DMS79 (cell line): ENCODE results near the gene PDHX.
"Not testable (repeated sequence)": the region's sequence is repeated elsewhere in the genome, so short reads cannot be mapped to it uniquely, and the experiment has no call there.

Source experiments
- DNase-seq: peaks from one replicate; lab custom pipeline; 2025; lab: John Stamatoyannopoulos, UW

The PDHX gene

GRCh38 chr11:35021589-35021988 lies 105.2 kb downstream of the PDHX start:
- DNase-seq: no peak

GRCh38 chr11:35023940-35024339 lies 107.5 kb downstream of the PDHX start:
- DNase-seq: not testable (repeated sequence)

GRCh38 chr11:35028007-35028406 lies 111.6 kb downstream of the PDHX start:
- DNase-seq: not testable (repeated sequence)

GRCh38 chr11:35029979-35030682 lies 113.7 kb downstream of the PDHX start:
- DNase-seq: no peak

- no peak for DNase-seq
These were observed 114.3 kb downstream of the PDHX start for GRCh38 chr11:35030716-35031213.

GRCh38 chr11:35031346-35031745 lies 114.9 kb downstream of the PDHX start:
- no peak for DNase-seq

- no peak for DNase-seq
These were observed 115.4 kb downstream of the PDHX start for GRCh38 chr11:35031867-35032266.

GRCh38 chr11:35033011-35033410 lies 116.6 kb downstream of the PDHX start:
- peak; percentile 98 for DNase-seq

- no peak for DNase-seq
These were observed 118.0 kb downstream of the PDHX start for GRCh38 chr11:35034401-35034800.

- no peak for DNase-seq
These were observed 119.5 kb downstream of the PDHX start for GRCh38 chr11:35035894-35036408.

GRCh38 chr11:35036639-35037038 lies 120.2 kb downstream of the PDHX start:
- no peak for DNase-seq

GRCh38 chr11:35038211-35038928 lies 122.0 kb downstream of the PDHX start:
- no peak for DNase-seq

- DNase-seq: no peak
These were observed 122.7 kb downstream of the PDHX start for GRCh38 chr11:35039076-35039475.

- no peak for DNase-seq
These were observed 124.0 kb downstream of the PDHX start for GRCh38 chr11:35040221-35040942.

- no peak for DNase-seq
These were observed 124.7 kb downstream of the PDHX start for GRCh38 chr11:35041070-35041554.

- DNase-seq: no peak
These were observed 125.8 kb downstream of the PDHX start for GRCh38 chr11:35042224-35042623.

- no peak for DNase-seq
These were observed 126.5 kb downstream of the PDHX start for GRCh38 chr11:35042913-35043312.

- no peak for DNase-seq
These were observed 127.5 kb downstream of the PDHX start for GRCh38 chr11:35043936-35044335.

GRCh38 chr11:35045236-35045820 lies 128.9 kb downstream of the PDHX start:
- DNase-seq: peak; percentile 97
